CD4-positive, alpha-beta T cell treated with Interleukin-12 subunit alpha and Interleukin-12 subunit beta, for 1 hour (primary cell): Measurements from ENCODE around the gene RIC1.
"Not testable (repeated sequence)": the region's sequence is repeated elsewhere in the genome, so short reads cannot be mapped to it uniquely, and the experiment has no call there.

Source experiments
- DNase-seq: peaks from one replicate; pipeline ENCODE4 v3.0.0-alpha.2; 2020

Gene RIC1

DNA sequence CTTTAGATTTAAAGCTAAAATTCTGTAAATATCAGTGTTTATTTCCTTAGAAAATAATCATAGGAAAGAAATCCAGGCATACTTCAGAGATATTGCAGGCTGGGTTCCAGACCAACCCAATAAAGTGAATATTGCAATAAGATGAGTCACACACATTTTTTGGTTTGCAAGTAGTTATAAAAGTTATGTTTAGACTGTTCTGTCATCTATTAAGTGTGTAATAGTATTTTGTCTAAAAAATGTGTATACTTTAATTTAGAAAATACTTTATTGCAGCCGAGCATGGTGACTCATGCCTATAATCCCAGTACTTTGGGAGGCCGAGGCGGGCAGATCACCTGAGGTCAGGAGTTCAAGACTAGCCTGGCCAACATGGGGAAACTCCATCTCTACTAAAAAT, 6.9 kb upstream of the RIC1 start:
- DNase-seq: no peak

DNA sequence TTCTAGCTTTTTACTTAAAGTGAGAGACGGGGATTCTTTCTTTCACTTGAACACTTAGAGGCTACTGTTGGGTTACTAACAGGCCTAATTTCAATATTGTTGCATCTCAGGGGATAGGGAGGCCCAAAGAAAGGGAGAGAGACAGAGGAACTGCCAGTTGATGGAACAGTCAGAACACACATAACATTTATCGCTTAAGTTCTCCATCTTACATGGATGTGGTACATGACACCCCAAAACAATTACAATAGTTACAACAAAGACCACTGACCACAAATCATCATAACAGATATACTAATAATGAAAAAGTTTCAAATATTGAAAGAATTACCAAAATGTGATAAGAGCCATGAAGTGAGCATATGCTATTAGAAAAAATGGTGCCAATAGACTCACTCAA, 4.3 kb upstream of the RIC1 start:
- DNase-seq: no peak

DNA sequence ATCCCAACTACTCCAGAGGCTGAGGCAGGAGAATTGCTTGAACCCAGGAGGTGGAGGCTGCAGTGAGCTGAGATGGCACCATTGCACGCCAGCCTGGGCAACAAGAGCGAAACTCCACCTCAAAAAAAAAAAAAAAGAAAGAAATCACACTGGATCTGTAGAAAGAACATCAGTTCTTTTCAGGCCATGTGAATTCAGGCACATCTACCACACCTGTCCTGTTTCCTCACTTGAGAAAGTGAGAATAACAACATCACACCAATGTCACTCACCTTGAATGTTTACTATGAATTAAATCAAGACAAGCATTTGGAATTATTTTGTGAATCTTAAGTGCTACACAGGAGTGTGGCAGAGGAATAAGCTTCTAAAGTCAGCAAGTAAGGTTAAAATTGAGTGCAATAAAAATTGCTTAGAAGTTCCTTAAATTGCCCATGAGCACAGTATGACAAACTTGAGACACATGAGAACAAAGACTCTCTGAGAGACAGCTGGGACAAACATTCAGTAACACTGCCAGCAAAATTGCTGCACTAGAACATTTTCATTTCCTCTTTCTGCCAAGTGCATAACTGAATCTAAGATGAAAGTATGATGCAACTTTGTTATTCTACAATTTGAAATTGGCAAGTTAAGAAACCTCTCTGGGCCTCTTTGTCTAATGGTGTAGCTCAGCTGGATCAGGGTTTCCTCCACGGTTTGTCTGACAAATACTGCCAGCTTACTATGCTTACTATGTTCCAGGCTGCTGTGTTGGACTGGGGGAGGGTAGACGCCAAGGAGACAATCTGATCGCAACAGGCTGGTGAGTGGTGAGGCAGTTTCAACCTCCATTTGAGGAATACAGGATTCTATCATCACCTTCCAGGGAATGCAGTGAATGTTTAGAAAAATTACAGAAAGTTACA, 1.9 kb upstream of the RIC1 start:
- peak; percentile 57 for DNase-seq

GRCh38 chr9:5627686-5628085, 1.2 kb upstream of the RIC1 start:
- DNase-seq: peak; percentile 9

GRCh38 chr9:5628183-5628529, 751 bp upstream of the RIC1 start:
- no peak for DNase-seq

DNA sequence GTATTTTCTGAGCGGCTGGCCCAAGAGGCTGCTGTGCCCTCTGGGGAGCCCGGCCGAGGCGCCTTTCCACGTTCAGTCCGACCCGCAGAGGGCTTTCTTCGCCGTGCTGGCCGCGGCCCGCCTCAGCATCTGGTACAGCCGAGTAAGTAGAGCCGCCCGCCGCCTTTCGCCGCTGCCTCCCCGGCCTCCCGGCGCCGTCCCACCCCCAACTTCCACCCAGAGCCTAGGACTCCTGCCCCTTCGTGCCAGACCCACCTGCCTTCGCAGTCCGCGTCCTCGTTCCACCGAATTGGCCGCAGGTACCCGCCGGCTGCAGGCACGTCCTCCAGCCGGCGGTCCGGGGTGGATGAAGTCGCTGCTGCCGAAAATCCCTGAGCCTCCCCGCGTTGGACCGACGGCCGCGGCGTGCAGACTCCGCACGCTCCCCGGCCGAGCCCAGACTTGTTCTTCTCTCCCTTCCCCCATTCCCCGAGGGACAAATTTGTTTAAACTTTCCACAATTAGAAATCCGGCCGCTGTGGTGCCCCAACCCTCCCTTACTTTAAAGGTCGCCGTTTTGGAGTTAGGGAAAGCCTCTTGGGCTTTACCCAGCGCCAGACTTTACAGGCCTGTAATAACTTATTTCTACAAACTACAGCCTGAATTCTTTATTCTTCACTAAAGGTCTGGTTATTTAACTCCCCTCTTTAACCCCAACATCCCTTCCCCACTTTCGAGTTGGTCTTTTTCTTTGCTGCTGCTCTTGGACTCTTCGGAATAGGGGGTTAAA, 589 bp downstream of the RIC1 start:
- peak; percentile 41 for DNase-seq

DNA sequence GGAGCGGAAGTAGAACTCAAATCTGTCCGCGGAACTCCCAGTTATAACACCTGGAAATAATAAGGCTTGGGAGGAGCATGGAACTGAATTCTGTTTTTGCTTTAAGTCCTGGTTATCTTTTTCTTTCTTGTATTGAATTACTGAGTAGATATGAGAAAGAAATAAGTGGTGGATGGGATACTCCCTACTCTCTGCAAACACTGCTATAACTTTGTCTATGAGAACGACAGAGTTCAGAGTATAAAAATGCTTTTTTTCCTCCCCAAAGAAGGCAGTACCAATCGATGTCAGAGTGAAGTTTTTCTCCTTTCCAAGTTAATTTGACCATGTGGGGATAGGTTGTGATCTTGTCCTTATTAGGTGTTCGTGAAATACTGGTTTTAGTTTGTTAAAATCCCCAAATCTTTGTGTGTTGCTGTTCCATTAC, 1.2 kb downstream of the RIC1 start:
- DNase-seq: peak; percentile 23

DNA sequence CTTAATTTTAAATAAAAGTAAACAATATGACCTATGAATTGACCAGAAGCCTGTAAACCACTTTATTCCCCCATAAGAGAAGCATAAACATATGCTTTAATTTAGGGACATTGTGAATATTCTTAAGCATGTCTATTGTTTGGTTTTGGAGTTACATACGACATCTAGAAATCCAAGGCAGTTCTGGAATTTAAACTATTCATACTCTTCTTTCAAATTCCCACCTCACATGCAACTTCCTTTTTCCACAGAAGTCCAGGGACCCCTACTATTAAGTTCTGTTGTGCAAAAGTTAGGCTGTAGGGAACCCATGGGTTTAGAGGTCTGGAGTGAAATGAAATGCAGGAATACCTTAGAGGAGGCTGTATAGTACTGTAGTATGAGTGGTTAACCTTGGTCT, 2.1 kb downstream of the RIC1 start:
- no peak for DNase-seq

DNA sequence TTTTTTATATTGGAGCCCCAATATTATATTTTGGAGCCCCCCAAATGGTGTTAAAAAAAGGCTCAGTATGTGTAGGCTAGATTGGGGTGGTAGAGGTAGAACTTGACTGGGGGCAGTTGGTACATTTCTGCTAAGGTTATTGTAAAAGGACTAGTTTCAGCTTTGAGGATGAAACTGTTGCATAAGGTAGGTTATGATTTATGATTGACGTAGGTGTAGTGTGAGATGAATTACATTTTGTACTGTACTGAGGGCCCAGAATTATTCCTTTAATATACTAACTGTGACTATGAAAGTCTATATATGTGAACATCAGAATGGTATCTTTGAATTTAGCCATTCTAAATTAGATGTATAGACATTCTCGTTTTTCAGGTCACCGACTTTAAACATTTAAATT, 3.6 kb downstream of the RIC1 start:
- DNase-seq: no peak

GRCh38 chr9:5633243-5633642, 4.3 kb downstream of the RIC1 start:
- DNase-seq: no peak

DNA sequence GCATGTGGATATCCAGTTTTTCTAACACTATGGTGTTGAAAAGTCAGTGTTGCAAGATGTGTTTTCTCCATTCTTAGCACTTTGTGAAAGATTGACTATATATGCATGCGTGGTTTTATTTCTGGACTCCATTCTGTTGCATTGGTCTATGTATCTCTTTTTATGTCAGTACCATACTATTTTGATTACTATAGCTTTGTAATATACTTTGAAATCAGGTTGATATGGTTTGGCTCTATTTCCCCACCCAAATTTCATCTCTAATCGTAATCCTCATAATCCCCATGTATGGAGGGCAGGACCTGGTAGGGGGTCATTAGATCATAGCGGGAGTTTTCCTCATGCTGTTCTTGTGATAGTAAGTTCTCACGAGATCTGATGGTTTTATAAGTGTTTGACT, 6.5 kb downstream of the RIC1 start:
- no peak for DNase-seq

DNA sequence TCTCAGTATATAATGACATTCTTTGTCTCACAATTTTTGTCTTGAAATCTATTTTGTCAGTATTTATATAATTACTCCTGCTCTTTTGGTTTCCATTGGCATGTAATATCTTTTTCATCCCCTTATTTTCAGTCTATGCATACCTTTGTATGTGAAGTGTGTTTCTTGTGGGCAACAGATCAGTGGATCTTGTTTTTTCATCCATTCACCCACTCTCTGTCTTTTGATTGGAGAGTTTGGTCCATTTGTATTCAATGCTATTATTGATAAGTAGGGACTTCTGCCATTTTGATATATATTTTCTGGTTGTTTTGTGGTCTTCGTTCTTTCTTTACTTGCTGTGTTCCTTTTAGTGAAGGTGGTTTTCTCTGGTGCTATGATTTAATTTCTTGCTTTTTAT, 10.9 kb downstream of the RIC1 start:
- no peak for DNase-seq

GRCh38 chr9:5642170-5642569, 13.3 kb downstream of the RIC1 start:
- no peak for DNase-seq

GRCh38 chr9:5643005-5643624, 14.2 kb downstream of the RIC1 start:
- no peak for DNase-seq

- DNase-seq: no peak
These were observed 15.6 kb downstream of the RIC1 start for GRCh38 chr9:5644501-5644900.

GRCh38 chr9:5646116-5646515, 17.2 kb downstream of the RIC1 start:
- DNase-seq: no peak

- DNase-seq: no peak
These were observed 21.6 kb downstream of the RIC1 start for GRCh38 chr9:5650356-5651105.

- DNase-seq: no peak
These were observed 22.3 kb downstream of the RIC1 start for GRCh38 chr9:5651246-5651645.

DNA sequence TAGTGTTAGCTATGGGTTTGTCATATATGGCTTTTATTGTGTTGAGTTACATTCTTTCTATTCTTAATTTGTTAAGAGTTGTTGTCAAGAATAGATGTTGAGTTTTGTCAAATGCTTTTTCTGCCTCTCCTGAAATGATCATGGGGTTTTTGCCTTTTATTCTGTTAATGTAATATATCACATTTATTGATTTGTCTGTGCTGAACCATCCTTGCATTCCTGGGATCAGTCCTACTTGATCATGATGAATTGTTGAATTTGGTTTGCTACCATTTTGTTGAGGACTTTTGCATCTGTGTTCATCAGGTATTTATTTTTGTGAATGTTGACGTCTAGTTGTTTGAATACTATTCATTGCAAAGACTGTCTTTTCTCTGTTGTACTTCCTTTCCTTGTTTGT, 23.9 kb downstream of the RIC1 start:
- no peak for DNase-seq

- not testable (repeated sequence) for DNase-seq
These were observed 33.9 kb downstream of the RIC1 start for GRCh38 chr9:5662804-5663203.

- no peak for DNase-seq
These were observed 36.2 kb downstream of the RIC1 start for GRCh38 chr9:5665059-5665458.

DNA sequence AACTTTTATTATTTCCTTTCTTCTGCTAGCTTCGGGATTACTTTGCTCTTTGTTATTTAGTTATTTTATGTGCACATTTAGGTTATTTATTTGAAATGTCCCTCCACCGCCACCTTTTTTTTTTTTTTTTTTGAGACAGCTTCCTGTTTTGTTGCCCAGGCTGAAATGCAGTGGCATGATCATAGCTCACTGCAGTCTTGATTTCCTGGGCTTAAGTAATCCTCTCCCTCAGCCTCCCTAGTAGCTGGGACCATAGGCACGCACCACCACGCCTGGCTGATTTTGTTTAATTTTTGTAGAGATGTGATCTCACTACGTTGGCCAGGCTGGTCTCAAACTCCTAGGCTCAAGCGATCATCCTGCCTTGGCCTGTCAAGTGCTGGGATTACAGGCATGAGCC, 38.5 kb downstream of the RIC1 start:
- no peak for DNase-seq

DNA sequence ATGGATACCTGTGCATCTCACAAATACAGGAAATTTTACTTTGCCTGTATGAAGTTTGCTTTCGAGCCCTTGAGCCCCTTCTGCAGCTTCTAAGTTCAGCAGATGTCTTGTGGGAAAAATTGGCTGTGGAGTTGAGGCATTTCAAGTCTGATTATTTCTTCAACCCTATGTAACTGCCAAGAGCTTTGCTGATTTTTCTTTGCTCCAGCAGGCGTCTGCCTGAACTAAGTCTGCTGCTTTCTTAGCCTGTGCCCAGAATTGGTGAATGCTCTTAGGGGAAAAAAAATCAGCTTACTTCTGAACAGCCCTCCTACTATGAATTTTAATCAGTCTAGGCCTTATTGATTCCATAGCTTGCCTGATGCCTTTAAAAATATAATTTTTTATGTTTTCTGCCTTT, 41.2 kb downstream of the RIC1 start:
- DNase-seq: no peak
